GM21526 (cell line): ENCODE measurements around the gene SLC43A1.
"Not testable (repeated sequence)": the region's sequence is repeated elsewhere in the genome, so short reads cannot be mapped to it uniquely, and the experiment has no call there.

Source experiments
- ATAC-seq: cut with Tn5 transposase; IDR thresholded peaks from one replicate; pipeline ENCODE4 v1.9.1; 2021; ENCODE audit warnings: moderate library complexity; ENCODE audit not compliant: unreplicated experiment, low FRiP score

Gene SLC43A1

DNA sequence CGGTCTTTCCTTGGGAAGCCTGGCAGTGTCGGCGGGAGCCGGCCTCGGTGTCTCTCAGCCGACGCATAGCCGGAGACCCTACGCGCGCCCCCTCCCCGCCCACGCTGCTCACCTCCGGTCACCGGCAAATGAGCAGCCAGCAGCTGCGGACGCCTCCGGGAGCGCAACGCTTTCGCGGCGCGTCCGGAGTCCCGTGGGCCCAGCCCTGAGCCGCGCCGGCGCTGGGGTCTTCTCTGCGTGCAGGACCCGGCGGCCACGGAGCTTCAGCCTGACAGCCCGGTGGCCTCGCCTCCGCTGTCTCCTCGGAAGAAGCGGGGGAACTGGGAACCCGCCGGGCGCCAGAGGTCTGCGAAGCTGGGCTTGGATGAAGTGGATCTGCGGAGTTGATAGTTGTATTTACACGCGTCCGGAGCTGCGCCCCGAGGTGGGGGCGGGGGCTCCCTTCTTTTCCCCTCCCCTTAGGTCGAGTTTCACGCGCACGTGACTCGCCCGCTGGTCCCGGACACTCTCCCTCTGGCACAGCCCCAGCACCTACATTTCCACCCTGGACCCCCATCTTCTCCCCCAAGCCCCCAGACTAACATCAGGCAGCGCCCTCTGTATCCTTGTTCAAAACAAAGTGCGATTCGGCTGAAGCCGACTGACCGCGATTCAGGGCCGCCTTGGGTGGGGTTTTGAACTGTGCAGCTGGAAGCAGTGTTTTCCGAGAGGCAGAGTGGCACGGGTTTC, at the start of gene SLC43A1:
Gene SLC43A1 (minus strand): TSS at position 371 of the 729 bp plus-strand sequence. CDS start 1,591 bp downstream, outside the sequence.
- peak; percentile 49 for ATAC-seq

DNA sequence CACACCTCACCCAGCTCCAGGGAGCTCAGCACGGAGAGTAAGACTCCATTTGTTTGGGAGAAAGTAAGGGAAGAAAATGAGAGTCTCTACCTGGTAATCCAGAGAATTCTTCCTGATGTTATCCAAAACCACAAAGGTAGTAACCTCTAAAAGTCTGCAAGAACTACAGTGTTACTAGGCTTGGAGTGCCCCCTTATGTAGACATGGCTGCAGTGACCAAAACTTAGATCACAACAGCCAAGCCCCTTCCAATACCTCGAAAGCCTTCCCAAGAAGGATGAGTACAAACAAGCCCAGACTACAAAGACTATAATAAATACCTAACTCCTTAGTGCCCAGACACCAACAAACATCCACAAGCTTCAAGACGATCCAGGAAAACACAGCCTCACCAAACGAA, 47.1 kb upstream of the SLC43A1 start:
- no peak for ATAC-seq

DNA sequence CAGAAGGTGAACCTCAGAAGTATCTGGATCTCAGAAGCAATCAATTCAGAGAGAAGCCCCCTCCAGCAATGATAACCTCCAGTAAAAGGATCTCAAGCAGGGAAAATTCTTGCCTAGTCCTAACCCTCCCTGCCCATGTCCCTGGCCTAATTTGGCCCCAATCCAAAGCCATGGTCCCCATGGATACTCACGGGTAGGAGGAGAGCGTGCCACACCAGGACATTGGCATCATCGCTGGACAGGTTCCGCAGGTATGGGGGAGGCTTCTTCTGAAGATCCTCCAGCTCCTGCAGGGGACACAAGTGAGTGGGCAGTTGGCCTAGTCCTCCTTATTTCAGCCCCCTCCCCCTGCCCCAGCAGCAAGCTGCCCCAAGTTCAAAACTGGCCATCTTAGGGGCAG, 44.6 kb upstream of the SLC43A1 start:
- ATAC-seq, result no peak

DNA sequence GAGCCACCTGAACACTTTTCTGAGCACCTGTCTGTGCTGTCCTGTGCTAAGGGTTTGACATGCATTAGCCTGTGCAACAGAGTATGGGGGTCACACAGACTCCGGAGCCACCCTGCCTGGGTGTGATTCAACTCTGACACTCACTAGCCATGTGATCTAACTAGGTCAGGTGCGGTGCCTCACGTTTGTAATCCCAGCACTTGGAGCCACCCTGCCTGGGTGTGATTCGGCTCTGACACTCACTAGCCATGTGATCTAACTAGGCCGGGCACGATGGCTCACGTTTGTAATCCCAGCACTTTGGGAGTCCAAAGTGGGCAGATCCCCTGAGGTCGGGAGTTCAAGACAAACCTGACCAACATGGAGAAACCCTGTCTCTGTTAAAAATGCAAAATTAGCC, 40.5 kb upstream of the SLC43A1 start:
- no peak for ATAC-seq

DNA sequence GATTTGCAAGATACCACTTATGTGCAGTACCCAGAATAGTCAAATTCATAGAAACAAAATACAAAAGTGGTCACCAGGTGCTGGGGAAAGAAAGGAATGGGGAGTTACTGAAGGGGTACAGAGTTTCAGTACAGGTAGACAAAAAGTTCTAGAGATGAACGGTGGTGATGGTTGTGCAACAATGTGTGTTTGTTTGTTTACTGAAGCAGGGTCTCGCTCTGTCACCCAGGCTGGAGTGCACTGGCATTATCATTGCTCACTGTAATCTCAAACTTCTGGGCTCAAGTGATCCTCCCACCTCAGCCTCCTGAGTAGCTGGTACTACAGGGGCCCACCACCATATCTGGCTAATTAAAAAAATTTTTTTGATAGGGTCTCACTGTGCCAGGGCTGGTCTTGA, 39.9 kb upstream of the SLC43A1 start:
- ATAC-seq, result no peak

DNA sequence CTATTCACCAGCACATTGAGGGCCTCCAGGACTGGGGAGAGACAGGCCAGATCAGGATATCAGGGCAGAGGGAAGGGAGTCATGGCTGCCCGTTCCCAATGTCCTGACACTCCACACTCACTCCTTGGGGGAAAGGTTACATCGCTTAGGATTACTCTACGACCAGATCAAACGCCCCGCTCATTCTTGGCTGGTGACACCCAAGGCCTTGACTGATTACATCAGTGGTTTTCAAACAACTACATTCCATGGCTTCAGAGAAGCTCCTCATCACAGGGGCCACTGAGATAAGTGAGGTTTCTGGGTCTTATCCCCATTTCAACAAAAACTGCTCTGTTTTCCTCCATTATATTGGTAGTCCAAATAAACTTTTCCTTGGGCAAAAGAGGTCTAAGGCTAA, 37.0 kb upstream of the SLC43A1 start:
- ATAC-seq, result no peak

DNA sequence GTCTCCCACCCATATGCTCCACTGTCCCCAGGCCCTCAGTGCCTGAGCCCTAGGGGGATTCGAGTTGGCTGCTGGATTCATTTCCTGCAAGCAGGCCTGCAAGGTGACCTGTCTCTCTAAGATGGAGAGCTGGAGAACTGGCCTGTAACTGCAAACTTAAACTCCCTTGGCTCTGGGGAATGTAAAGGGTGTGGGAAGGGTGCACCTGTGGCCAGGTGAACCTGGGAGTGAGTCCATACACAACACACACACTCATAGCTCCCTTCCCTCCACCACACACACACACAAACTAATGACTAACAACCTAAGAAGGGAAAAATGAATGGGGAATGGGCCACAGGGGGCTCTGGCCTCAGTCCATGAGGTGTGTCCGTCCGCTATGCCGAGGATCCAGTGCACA, 36.4 kb upstream of the SLC43A1 start:
- ATAC-seq, result no peak

DNA sequence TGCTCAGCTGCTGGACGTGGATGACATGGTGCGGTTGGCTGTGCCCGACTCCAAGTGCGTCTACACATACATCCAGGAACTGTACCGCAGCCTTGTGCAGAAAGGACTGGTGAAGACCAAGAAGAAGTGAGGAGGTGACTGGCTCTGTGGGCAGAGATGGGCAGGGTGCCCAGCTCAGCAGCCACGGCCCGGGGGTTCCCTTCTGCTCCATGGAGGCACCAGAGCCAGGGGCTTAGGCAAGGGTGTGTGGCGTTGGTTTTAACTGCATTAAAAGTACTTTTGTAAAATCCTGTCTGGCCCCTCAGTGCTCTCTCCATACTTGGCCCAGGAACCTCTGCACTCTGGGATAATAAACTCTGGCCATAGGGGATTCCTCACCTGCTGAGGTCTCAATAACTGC, 34.5 kb upstream of the SLC43A1 start:
- no peak for ATAC-seq

DNA sequence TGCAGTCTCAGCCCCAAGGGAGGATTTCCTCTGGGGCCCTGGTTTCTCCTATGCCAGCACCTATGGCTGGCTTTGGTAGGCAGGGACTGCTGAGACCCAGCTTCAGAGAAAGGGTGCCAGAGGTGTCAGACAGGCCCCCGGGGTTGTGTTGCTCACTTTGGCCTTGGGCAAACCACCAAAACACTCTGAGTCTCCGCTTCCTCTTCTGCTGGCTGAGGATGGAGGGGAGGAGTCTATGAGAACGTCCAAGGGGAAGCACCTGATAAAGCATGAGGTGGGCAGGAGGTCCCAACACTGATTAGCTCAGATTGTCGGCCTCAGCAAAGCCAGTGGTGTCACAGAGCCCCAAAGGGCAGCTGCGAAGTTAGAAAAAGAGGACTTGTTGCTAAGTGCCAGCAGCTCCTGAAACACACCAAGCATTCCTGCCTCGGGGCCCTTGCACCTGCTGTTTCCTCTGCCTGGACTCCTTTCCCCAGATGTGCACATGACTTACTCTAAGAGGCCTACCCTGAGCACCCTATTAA, 32.4 kb upstream of the SLC43A1 start:
- peak; percentile 90 for ATAC-seq

DNA sequence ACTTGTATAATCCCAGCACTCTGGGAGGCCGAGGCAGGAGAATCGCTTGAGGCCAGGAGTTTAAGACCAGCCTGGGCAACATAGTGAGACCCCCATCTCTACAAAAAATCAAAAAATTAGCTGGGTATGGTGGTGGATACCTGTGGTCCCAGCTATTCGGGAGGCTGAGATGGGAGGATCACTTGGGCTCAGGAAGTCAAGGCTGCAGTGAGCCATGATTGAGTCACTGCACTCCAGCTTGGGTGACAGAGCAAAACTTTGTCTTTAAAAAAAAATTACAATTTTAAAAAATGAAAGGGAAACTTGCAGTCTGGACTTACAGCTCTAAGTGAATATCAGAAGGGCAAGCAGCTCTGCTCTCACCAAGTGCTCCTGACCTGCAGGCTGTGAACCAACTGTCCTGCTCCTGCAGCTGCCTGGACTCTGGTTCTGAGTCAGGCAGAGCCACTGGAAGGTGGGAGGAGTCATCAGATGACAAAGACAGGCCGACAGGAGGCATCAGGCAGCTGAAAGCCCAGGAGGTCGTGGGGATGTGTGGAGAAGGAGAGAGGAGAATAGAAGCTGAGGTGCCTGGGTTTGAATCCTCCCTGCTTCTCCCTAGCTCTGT, 31.5 kb upstream of the SLC43A1 start:
- ATAC-seq, result peak; percentile 53

DNA sequence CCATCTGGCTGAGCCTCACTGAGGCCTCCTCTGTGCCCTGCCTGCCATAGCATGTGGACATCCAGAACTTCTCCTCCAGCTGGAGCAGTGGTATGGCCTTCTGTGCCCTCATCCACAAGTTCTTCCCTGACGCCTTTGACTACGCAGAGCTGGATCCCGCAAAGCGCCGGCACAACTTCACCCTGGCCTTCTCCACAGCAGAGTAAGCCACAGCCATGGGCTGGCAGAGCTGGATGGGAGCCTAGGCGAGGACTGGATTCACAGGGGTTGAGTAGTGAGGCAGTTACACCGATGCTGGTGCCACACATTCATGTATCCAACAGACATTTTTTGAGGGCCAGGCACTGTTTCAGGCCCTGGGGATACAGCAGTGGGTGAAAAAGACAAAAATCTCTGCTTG, 30.9 kb upstream of the SLC43A1 start:
- no peak for ATAC-seq

DNA sequence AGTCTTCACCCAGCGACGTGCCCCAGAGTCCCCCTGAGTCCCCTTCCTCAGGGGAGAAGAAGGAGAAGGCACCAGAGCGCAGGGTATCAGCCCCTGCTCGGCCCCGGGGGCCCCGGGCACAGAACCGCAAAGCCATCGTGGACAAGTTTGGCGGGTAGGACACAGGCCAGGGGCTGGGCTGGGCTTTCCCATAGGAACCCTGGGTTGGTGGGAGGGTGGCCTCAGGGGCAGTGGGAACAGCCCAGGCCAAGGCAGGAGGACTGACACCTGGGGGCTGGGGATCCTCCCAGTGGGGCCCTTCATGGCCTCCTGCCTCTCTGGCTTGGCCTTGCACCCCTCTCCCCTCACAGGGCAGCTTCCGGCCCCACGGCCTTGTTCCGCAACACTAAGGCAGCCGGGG, 30.4 kb upstream of the SLC43A1 start:
- ATAC-seq, result no peak

DNA sequence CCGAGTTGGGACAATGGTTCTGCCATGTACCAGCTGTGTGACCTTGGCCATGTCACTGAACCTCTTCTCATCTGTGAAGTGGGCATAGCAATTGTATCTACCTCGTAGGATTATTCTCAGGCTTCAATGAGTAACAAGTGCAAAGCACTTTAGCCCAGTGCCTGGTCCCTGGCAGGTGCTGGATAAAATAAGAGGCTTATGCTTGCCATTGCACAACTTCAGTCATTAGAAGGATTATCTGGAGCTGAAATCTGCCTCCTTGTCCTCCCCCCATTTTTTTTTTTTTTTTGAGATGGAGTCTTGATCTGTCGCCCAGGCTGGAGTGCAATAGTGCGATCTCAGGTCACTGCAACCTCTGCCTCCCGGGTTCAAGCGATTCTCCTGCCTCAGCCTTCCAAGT, 29.1 kb upstream of the SLC43A1 start:
- no peak for ATAC-seq

DNA sequence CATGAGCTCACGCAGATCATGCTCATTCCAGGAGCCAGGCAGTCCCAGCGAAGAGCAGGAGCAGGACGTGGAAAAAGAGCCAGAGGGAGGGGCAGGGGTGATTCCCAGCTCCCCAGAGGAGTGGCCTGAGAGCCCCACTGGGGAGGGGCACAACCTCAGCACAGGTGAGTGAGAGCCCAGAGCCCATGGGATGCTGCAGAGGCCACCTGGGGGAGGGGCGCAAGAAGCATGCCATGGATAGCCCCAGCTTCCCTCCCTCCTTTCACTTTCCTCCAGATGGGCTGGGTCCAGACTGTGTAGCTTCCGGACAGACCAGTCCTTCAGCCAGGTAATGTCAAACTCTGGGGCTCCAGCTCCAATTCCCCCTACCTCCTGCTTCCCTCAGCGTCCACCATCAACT, 28.1 kb upstream of the SLC43A1 start:
- no peak for ATAC-seq

DNA sequence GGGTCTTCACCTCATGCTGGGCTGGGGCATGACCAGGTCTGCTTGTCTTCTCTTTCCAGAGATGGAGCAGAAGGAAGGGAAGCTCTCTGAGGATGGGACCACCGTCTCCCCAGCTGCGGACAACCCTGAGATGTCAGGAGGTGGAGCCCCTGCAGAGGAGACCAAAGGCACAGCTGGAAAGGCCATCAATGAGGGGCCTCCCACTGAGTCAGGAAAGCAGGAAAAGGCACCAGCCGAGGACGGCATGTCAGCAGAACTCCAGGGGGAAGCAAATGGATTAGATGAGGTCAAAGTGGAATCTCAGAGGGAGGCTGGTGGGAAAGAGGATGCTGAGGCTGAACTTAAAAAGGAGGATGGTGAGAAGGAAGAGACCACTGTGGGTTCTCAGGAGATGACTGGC, 27.1 kb upstream of the SLC43A1 start:
- ATAC-seq, result no peak

DNA sequence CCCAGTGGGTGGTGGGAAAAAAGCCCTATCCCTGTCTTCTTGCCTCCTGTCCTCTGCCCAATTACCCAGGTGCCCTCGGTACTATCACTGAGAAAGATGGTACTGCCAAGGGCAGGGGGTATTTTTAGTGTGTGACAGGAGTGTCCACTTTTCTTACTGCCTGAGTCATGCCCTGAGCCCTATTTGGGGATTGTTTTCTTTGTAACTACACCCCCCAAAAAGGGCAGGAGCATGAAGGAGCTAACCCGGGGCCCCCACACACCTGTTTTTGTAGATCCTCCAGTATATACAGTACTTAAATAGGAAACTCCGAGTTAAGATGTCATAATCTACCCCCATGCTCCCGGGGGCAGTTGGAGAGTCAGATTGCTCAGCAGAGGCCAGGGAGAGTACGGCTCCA, 25.7 kb upstream of the SLC43A1 start:
- no peak for ATAC-seq

DNA sequence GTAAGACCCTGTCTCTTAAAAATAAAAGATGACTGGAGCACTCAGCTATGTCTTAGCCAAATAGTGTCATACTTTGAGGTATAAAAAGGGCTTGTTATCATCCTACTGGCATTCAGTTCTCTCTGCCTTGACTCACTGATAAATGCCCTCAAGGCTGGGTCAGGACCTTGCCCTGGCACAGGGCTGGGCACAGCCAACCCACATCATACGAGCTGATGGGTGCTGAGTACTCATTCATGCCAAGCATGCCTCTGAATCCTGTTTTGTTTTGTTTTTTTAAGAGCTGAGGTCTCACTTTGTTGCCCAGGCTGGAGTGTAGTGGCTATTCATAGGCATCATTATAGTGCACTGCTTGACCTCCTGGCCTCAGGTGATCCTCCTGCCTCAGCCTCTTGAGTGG, 23.8 kb upstream of the SLC43A1 start:
- no peak for ATAC-seq

DNA sequence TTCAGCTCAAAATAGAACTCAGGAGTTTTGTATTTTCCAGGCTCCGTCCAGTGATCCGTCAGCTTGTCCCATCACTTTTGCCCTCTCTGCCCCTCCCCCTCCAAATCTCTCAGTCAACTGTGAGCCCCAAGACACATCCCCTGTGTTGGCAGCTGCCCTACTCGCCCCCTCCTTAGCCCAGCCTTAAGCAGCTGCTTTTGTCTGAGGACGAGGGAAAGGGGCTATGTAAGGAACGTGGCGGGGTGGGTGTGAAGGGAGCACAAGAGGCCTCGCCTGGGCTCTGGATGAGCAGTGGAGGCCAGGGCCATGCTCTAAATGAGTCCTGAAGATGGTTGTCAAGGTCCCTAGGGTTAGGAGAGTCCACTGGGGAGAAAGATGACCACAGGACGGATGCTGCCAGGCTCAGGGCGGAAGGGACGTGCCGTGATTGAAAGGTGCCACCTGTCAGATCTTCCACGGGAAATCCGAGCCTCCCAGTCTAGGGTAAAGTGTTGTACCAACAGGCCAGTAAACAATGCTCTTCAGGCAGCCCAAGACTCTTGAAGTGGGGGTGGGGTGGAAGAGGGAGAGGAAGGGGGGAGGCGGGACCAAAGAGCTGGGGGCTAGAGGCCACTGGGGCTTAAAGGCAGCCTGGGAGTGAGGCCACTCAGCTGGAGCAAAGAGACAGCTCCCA, 21.6 kb upstream of the SLC43A1 start, which contains the start of gene SMTNL1:
Gene SMTNL1 (plus strand): TSS at position 649 of the 673 bp plus-strand sequence. CDS start 5,048 bp downstream, outside the sequence.
- no peak for ATAC-seq

DNA sequence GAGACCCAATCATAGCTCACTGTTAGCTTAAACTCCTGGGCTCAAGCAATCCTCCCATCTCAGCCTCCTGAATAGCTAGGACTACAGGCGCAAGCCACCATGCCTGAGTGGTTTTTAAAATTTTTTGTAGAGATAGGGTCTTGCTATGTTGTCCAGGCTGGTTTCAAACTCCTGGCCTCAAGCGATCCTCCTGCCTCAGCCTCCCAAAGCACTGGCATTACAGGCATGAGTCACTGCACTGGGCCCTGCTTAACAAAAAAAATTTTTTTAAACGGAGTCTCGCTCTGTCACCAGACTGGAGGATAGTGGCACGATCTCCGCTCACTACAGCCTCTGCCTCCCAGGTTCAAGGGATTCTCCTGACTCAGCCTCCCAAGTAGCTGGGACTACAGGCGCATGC, 18.9 kb upstream of the SLC43A1 start:
- not testable (repeated sequence) for ATAC-seq

DNA sequence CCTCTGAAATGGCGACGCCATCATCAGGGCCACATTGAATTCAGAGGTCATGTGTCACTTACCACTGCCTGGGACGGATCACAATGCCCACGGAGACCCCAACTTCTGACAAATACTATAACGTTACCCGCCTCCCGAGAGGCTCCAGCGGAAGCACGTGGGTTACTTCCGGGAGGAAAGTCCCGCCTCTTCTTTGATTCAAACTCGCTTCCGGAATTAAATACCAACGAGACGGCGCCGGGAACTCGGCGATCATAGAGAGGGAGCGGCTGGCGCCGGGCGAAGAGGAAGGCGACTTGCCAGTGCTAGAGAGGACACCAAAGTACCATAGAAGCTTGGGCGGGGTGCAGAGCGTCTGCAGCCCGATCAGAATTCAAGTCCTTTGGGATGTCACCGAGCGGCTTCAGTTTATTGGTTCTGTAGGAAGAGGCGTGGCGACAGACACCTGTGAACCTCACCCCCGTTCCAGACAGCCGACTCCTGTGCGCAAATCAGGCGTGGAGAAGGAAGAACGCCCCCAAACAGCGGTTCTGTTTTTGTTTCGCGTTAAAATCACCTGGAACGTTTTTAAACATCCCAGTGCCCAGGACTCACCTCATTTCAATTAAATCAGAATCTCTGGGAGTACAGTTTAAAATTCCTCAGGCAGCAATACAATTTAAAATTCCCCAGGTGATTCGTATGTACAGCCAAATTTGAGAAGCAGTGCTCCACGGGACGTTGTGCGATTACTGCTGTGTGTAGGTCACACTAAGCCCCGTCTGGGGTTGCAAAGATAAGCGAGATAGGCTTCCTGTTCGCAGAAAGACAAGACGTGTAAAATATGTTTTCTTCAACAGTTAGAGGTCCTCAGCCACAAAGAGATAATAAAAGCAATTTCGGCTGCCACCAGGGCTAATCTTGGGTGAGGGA, 15.3 kb upstream of the SLC43A1 start, which contains the start of gene TIMM10:
Gene TIMM10 (minus strand): TSS at position 159 of the 912 bp plus-strand sequence. CDS start 565 bp downstream, outside the sequence.
- peak; percentile 98 for ATAC-seq
